Fibroblast of skin of back (primary cell): Measurements from ENCODE around the gene TCTN2.
A peak's percentile ranks its signal among the peaks of the same experiment; 100 is the strongest.

ENCODE experiments used
- DNase-seq: peaks from one replicate; pipeline ENCODE4 v3.0.0-alpha.2; 2013

Gene TCTN2

GRCh38 chr12:123686636-123687190 lies 15.8 kb downstream of the TCTN2 start:
- DNase-seq: no peak

- DNase-seq: no peak
Measured at GRCh38 chr12:123690191-123690840, 19.4 kb downstream of the TCTN2 start.

GRCh38 chr12:123696207-123696606 lies 25.3 kb downstream of the TCTN2 start:
- DNase-seq: no peak

- DNase-seq: no peak
Measured at GRCh38 chr12:123696646-123697045, 25.7 kb downstream of the TCTN2 start.

GRCh38 chr12:123705935-123706334 lies 35.0 kb downstream of the TCTN2 start:
- DNase-seq: peak; percentile 15

GRCh38 chr12:123707466-123707865 lies 36.6 kb downstream of the TCTN2 start:
- DNase-seq: no peak

GRCh38 chr12:123712780-123713319 lies 41.9 kb downstream of the TCTN2 start:
- DNase-seq: peak; percentile 3

GRCh38 chr12:123713398-123713797 lies 42.5 kb downstream of the TCTN2 start:
- DNase-seq: no peak

GRCh38 chr12:123713823-123714585 lies 43.1 kb downstream of the TCTN2 start:
- no peak for DNase-seq

GRCh38 chr12:123715195-123715594 lies 44.3 kb downstream of the TCTN2 start:
- no peak for DNase-seq

- DNase-seq: no peak
Measured at GRCh38 chr12:123717350-123717749, 46.4 kb downstream of the TCTN2 start.

GRCh38 chr12:123720141-123720814 lies 49.4 kb downstream of the TCTN2 start:
- DNase-seq: no peak

- no peak for DNase-seq
Measured at GRCh38 chr12:123721245-123721644, 50.3 kb downstream of the TCTN2 start.

- no peak for DNase-seq
Measured at GRCh38 chr12:123723011-123723410, 52.1 kb downstream of the TCTN2 start.

GRCh38 chr12:123723765-123724164 lies 52.9 kb downstream of the TCTN2 start:
- DNase-seq: no peak

GRCh38 chr12:123726244-123726643 lies 55.3 kb downstream of the TCTN2 start:
- no peak for DNase-seq

GRCh38 chr12:123726962-123727361 lies 56.0 kb downstream of the TCTN2 start:
- DNase-seq: no peak

GRCh38 chr12:123727878-123728277 lies 57.0 kb downstream of the TCTN2 start:
- DNase-seq: no peak

GRCh38 chr12:123731596-123731995 lies 60.7 kb downstream of the TCTN2 start:
- DNase-seq: no peak

- DNase-seq: no peak
Measured at GRCh38 chr12:123732251-123732650, 61.3 kb downstream of the TCTN2 start.

GRCh38 chr12:123733229-123733628 lies 62.3 kb downstream of the TCTN2 start:
- no peak for DNase-seq

GRCh38 chr12:123734268-123734667 lies 63.4 kb downstream of the TCTN2 start:
- no peak for DNase-seq

GRCh38 chr12:123741937-123742572 lies 71.1 kb downstream of the TCTN2 start:
- DNase-seq: no peak
